CD8-positive, alpha-beta memory T cell (primary cell): ENCODE data around the gene FANCI. TPM values are rescaled to one million over a fixed set of nuclear protein-coding genes. Genes with fewer than 3 reads are reported as not detected.

Experiments
- CTCF ChIA-PET: fragments of 350-600 bp; sonication (Branson Sonifier 250); formaldehyde crosslinking; loops from one replicate; lab custom pipeline; 2021; ENCODE audit warnings: antibody characterized with exemption; lab: Charles Lee
- POLR2A ChIA-PET: fragments of 350-600 bp; sonication (Branson Sonifier 250); formaldehyde crosslinking; loops from one replicate; lab custom pipeline; 2021; ENCODE audit warnings: antibody characterized with exemption; lab: Charles Lee
- DNase-seq, 5 donors: peaks; one replicate each; pipeline versions ENCODE4 v3.0.0 to v3.0.0-alpha.2; 2020 to 2022; ENCODE audit warnings: mixed read lengths in 1 of 5
- H3K27ac ChIP-seq: one replicate; pipeline ENCODE4 v1.7.0; 2013; ENCODE audit warnings: low read depth, mild to moderate bottlenecking, low read length, moderate library complexity
- H3K27me3 ChIP-seq: 2 replicates; pipeline ENCODE4 v1.7.0; 2013; ENCODE audit warnings: low read length, mild to moderate bottlenecking; ENCODE audit not compliant: insufficient read depth, poor library complexity, severe bottlenecking
- H3K36me3 ChIP-seq: 2 replicates; pipeline ENCODE4 v1.7.0; 2013; ENCODE audit warnings: mild to moderate bottlenecking, low read length, moderate library complexity; ENCODE audit not compliant: insufficient read depth
- H3K4me1 ChIP-seq: 2 replicates; pipeline ENCODE4 v1.7.0; 2013; ENCODE audit warnings: mild to moderate bottlenecking, low read length, moderate library complexity; ENCODE audit not compliant: insufficient read depth
- H3K4me3 ChIP-seq: 2 replicates; pipeline ENCODE4 v1.7.0; 2013; ENCODE audit warnings: mild to moderate bottlenecking, low read length
- H3K9me3 ChIP-seq: 2 replicates; pipeline ENCODE4 v1.7.0; 2013; ENCODE audit warnings: mild to moderate bottlenecking, low read length
- H3K27ac Mint-ChIP-seq, 8 donors: one replicate each; pipeline ENCODE4 v1.8.0; 2020 to 2021; ENCODE audit warnings: mixed read lengths in 8 of 8, mild to moderate bottlenecking in 6 of 8, inconsistent platforms in 3 of 8, moderate library complexity in 3 of 8
- H3K27me3 Mint-ChIP-seq, 2 donors: one replicate each; pipeline ENCODE4 v1.8.0; 2020 to 2021; ENCODE audit warnings: mixed read lengths in 2 of 2, mild to moderate bottlenecking in 1 of 2, moderate library complexity in 1 of 2
- H3K36me3 Mint-ChIP-seq, 3 donors: one replicate each; pipeline ENCODE4 v1.8.0; 2020 to 2021; ENCODE audit warnings: mixed read lengths in 3 of 3, inconsistent platforms in 1 of 3, mild to moderate bottlenecking in 1 of 3
- H3K4me1 Mint-ChIP-seq, 3 donors: one replicate each; pipeline ENCODE4 v1.8.0; 2020 to 2021; ENCODE audit warnings: mixed read lengths in 3 of 3, inconsistent platforms in 1 of 3, mild to moderate bottlenecking in 1 of 3
- H3K4me3 Mint-ChIP-seq, 7 donors: one replicate each; pipeline ENCODE4 v1.8.0; 2020 to 2021; ENCODE audit warnings: mixed read lengths in 7 of 7, mild to moderate bottlenecking in 6 of 7, moderate library complexity in 4 of 7, inconsistent platforms in 2 of 7
- H3K9me3 Mint-ChIP-seq, 5 donors: one replicate each; pipeline ENCODE4 v1.8.0; 2020 to 2022; ENCODE audit warnings: mixed read lengths in 5 of 5, mild to moderate bottlenecking in 3 of 5, moderate library complexity in 2 of 5, inconsistent platforms in 1 of 5
- polyA plus RNA-seq: library from polyadenylated mRNA; unstranded; fragments of 300-500 nt; fragmentation: Illumina TruSeq; gene quantifications from one replicate; pipeline ENCODE4 v1.2.3, GENCODE V29; 2021
- total RNA-seq, 2 experiments: library from RNA; stranded (reverse); gene quantifications; one replicate each; pipeline ENCODE4 v1.2.3, GENCODE V29; 2021

FANCI gene
- total and polyA plus RNA-seq, 3 experiments from 2014 or later, result 6.7 to 145 (median 140) TPM

- DNase-seq, result no peak
- H3K27me3 ChIP-seq, result no peaks in the 10 kb centered on the region
- no peaks in the 10 kb centered on the region for H3K9me3 Mint-ChIP-seq
- H3K36me3 ChIP-seq, result no peaks in the 10 kb centered on the region
- H3K4me3 Mint-ChIP-seq, result no peak overlapping the region
- no peaks in the 10 kb centered on the region for H3K4me1 Mint-ChIP-seq
- peaks cover 9 to 44% (median 14%) of the 10 kb centered on the region in 3 donors for H3K36me3 Mint-ChIP-seq
- H3K27ac ChIP-seq, result no peak overlapping the region
- no peaks in the 10 kb centered on the region for H3K4me1 ChIP-seq
- H3K4me3 ChIP-seq, result no peak overlapping the region
- H3K9me3 ChIP-seq, result no peaks in the 10 kb centered on the region
- peak overlapping the region in 1 of 8 donors; percentile 60 for H3K27ac Mint-ChIP-seq
- POLR2A ChIA-PET, result no interaction called here
- H3K27me3 Mint-ChIP-seq, result no peaks in the 10 kb centered on the region
- CTCF ChIA-PET, result no interaction called here
Measured at GRCh38 chr15:89291934-89292438, 48.2 kb downstream of the FANCI start.

DNA sequence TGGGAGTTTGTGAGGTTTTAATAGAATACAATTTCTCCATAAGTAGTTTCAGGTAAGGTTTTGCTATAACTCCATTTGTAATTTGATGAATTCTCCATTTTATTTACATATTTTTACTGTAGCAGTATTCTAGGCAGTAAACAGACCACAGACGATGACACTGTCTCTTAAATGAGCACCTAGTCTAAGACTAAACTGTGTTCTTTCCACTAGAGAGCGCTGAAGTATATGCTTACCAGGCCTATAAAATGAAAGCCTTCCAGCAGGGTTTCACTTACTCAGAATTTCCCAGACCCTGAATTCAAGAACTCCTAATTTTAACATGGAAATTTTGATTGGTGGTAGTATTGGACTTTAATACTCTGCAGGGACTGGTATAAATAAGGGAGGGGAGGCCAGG, 49.2 kb downstream of the FANCI start:
- H3K36me3 ChIP-seq, result no peaks in the 10 kb centered on the region
- Mint-ChIP-seq H3K27ac (no peak overlapping the region), H3K4me1 (no peaks in the 10 kb centered on the region), H3K36me3 (peaks cover 9 to 39% (median 9%) of the 10 kb centered on the region in 3 donors), H3K27me3 (no peaks in the 10 kb centered on the region), H3K4me3 (no peak overlapping the region), H3K9me3 (peaks cover 0 to 1% (median 0%) of the 10 kb centered on the region in 5 donors)
- ChIA-PET POLR2A (no interaction called here), CTCF (no interaction called here)
- no peak overlapping the region for H3K27ac ChIP-seq
- no peak for DNase-seq
- no peaks in the 10 kb centered on the region for H3K4me1 ChIP-seq
- H3K9me3 ChIP-seq, result no peaks in the 10 kb centered on the region
- no peak overlapping the region for H3K4me3 ChIP-seq
- H3K27me3 ChIP-seq, result no peaks in the 10 kb centered on the region

- DNase-seq, result no peak
- Histone ChIP-seq H3K4me1 (no peaks in the 10 kb centered on the region), H3K27ac (no peak overlapping the region), H3K27me3 (no peaks in the 10 kb centered on the region), H3K4me3 (no peak overlapping the region), H3K36me3 (no peaks in the 10 kb centered on the region), H3K9me3 (no peaks in the 10 kb centered on the region)
- ChIA-PET POLR2A (no interaction called here), CTCF (no interaction called here)
- Mint-ChIP-seq H3K4me3 (no peak overlapping the region), H3K27me3 (no peaks in the 10 kb centered on the region), H3K27ac (peak overlapping the region in 1 of 8 donors; percentile 9), H3K36me3 (peaks cover 5 to 25% (median 6%) of the 10 kb centered on the region in 3 donors), H3K4me1 (peaks cover 0 to 4% (median 0%) of the 10 kb centered on the region in 3 donors), H3K9me3 (peaks cover 0 to 7% (median 0%) of the 10 kb centered on the region in 5 donors)
Measured at GRCh38 chr15:89299896-89300295, 56.1 kb downstream of the FANCI start.

DNA sequence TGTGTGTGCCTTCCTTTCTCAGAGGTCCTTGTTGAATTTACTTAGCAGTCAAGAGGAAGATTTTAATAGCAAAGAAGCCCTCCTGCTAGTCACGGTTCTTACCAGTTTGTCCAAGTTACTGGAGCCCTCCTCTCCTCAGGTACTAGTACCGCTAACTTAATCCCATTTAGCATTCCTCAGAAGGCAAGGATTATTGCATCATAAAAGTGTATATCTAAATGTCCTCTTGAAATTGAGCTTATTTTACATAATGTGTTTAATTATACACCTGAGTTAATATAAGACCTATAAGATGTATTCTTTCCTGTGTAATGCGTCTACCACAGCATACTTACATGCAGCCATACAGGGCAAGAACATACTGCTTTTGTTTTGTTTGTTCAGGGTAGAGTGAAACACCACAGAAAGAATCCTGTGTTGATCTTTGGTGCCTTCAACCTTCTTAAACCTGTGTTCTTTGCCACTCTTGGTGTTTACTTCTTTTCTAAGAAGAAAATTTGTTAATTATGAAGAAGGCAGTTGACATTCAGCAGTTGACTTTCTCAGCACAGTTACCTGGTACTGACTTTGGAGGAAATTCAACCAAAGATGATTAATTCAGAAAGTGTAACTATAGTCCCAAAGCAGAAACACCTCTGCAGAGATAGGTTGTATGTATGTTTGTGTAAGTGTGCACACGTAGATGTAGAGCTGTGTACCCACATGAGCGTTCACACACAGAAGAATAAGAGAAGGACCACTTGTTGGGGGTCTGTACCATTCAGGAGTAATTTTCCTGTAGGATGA, 57.7 kb downstream of the FANCI start:
- Histone ChIP-seq H3K27ac (no peak overlapping the region), H3K4me3 (no peak overlapping the region), H3K36me3 (no peaks in the 10 kb centered on the region), H3K27me3 (no peaks in the 10 kb centered on the region), H3K4me1 (no peaks in the 10 kb centered on the region), H3K9me3 (no peaks in the 10 kb centered on the region)
- H3K27me3 Mint-ChIP-seq, result peaks cover 0 to 2% of the 10 kb centered on the region in 2 donors
- ChIA-PET CTCF (interaction anchor here (1.4 kb wide), 1 partner anchor 12 kb away, joined by 3 read pairs; no protein-coding TSS in a partner anchor), POLR2A (no interaction called here)
- H3K36me3 Mint-ChIP-seq, result peaks cover 4 to 30% (median 6%) of the 10 kb centered on the region in 3 donors
- no peak for DNase-seq
- H3K4me3 Mint-ChIP-seq, result no peak overlapping the region
- peaks cover 0 to 4% (median 0%) of the 10 kb centered on the region in 3 donors for H3K4me1 Mint-ChIP-seq
- peaks cover 0 to 7% (median 0%) of the 10 kb centered on the region in 5 donors for H3K9me3 Mint-ChIP-seq
- H3K27ac Mint-ChIP-seq, result no peak overlapping the region

DNA sequence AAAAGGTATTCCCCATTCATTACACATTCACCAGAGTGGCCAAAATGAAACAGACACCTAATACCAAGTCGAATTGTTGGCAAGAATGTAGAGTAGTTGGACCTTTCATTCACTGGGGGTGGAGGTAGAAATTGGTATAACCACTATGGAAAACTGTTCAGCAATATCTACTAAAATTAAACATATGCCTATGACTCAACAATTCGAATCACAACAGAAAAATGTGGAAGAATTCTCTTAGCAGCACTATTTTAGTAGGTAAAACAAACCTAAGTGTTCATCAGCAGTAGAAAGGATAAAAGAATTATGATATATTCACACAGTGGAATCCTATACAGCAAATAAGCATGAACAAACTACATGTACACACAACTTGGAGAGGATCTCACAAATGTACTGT, 60.2 kb downstream of the FANCI start:
- no peaks in the 10 kb centered on the region for H3K9me3 Mint-ChIP-seq
- H3K4me1 Mint-ChIP-seq, result peaks cover 0 to 1% (median 0%) of the 10 kb centered on the region in 3 donors
- no peak for DNase-seq
- no peak overlapping the region for H3K4me3 ChIP-seq
- no peak overlapping the region for H3K4me3 Mint-ChIP-seq
- peak overlapping the region in 1 of 8 donors; percentile 6 for H3K27ac Mint-ChIP-seq
- peaks cover 0 to 2% of the 10 kb centered on the region in 2 donors for H3K27me3 Mint-ChIP-seq
- peaks cover 0 to 31% (median 4%) of the 10 kb centered on the region in 3 donors for H3K36me3 Mint-ChIP-seq
- no peaks in the 10 kb centered on the region for H3K4me1 ChIP-seq
- ChIA-PET POLR2A (no interaction called here), CTCF (no interaction called here)
- H3K27ac ChIP-seq, result no peak overlapping the region
- H3K9me3 ChIP-seq, result no peaks in the 10 kb centered on the region
- H3K27me3 ChIP-seq, result no peaks in the 10 kb centered on the region
- no peaks in the 10 kb centered on the region for H3K36me3 ChIP-seq

- Histone ChIP-seq H3K27ac (no peak overlapping the region), H3K27me3 (no peaks in the 10 kb centered on the region), H3K36me3 (no peaks in the 10 kb centered on the region), H3K4me1 (no peaks in the 10 kb centered on the region), H3K9me3 (no peaks in the 10 kb centered on the region), H3K4me3 (no peak overlapping the region)
- H3K27ac Mint-ChIP-seq, result no peak overlapping the region
- no peak overlapping the region for H3K4me3 Mint-ChIP-seq
- peaks cover 0 to 27% (median 4%) of the 10 kb centered on the region in 3 donors for H3K36me3 Mint-ChIP-seq
- CTCF ChIA-PET, result interaction anchor here (1.3 kb wide), 1 partner anchor 25 kb away, joined by 4 read pairs; no protein-coding TSS in a partner anchor
- POLR2A ChIA-PET, result no interaction called here
- no peaks in the 10 kb centered on the region for H3K9me3 Mint-ChIP-seq
- no peaks in the 10 kb centered on the region for H3K4me1 Mint-ChIP-seq
- peaks cover 0 to 2% of the 10 kb centered on the region in 2 donors for H3K27me3 Mint-ChIP-seq
- no peak for DNase-seq
Measured at GRCh38 chr15:89305395-89305794, 61.6 kb downstream of the FANCI start.

DNA sequence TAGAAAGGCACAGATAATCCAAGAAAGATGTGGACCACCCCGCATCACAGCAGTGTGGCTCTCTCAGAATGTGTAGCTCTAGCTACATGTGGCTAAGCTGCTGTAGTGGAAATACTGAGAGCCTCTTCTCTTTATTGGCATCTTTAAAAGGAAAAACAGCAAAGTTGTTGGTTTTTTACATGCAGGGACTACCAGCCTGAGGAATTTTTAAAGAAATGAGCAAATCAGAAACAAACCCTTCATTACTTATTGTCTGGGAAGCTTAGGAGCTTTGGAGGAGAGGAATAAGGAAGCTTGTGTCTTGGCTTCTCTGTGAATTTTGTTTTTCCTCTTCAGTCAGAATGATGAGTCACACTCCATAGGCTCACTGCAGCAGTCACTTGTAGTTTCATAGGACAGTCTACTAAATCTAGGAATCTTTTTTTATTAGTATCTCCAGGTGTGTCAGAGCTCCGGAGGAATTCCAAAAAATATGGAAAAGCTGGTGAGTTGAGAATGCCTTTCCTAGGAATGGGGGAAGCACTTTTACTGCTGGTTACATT, 63.3 kb downstream of the FANCI start:
- H3K27me3 ChIP-seq, result no peaks in the 10 kb centered on the region
- no peak overlapping the region for H3K27ac ChIP-seq
- no peaks in the 10 kb centered on the region for H3K4me1 Mint-ChIP-seq
- DNase-seq, result no peak
- H3K27ac Mint-ChIP-seq, result peak overlapping the region in 1 of 8 donors; percentile 33
- no peaks in the 10 kb centered on the region for H3K4me1 ChIP-seq
- H3K9me3 ChIP-seq, result no peaks in the 10 kb centered on the region
- no peak overlapping the region for H3K4me3 ChIP-seq
- ChIA-PET POLR2A (no interaction called here), CTCF (no interaction called here)
- no peaks in the 10 kb centered on the region for H3K9me3 Mint-ChIP-seq
- no peaks in the 10 kb centered on the region for H3K36me3 ChIP-seq
- no peak overlapping the region for H3K4me3 Mint-ChIP-seq
- peaks cover 0 to 2% of the 10 kb centered on the region in 2 donors for H3K27me3 Mint-ChIP-seq
- peaks cover 0 to 18% (median 0%) of the 10 kb centered on the region in 3 donors for H3K36me3 Mint-ChIP-seq

GRCh38 chr15:89307791-89308190, 64.0 kb downstream of the FANCI start:
- peaks cover 0 to 2% of the 10 kb centered on the region in 2 donors for H3K27me3 Mint-ChIP-seq
- H3K9me3 ChIP-seq, result no peaks in the 10 kb centered on the region
- H3K27ac ChIP-seq, result no peak overlapping the region
- POLR2A ChIA-PET, result no interaction called here
- H3K4me3 Mint-ChIP-seq, result no peak overlapping the region
- H3K4me1 ChIP-seq, result no peaks in the 10 kb centered on the region
- H3K4me1 Mint-ChIP-seq, result no peaks in the 10 kb centered on the region
- H3K27me3 ChIP-seq, result no peaks in the 10 kb centered on the region
- no peaks in the 10 kb centered on the region for H3K9me3 Mint-ChIP-seq
- H3K36me3 Mint-ChIP-seq, result peaks cover 0 to 19% (median 0%) of the 10 kb centered on the region in 3 donors
- H3K4me3 ChIP-seq, result no peak overlapping the region
- CTCF ChIA-PET, result no interaction called here
- H3K27ac Mint-ChIP-seq, result peak overlapping the region in 2 of 8 donors; percentile 29 to 55
- DNase-seq, result no peak
- no peaks in the 10 kb centered on the region for H3K36me3 ChIP-seq
